HEK293 (cell line): ENCODE results near the gene PIF1.

Experiments
- CTCF ChIA-PET: fragments of 350-600 bp; formaldehyde crosslinking; extraction: SDS; loops from one replicate; lab custom pipeline; 2021; ENCODE audit warnings: antibody characterized with exemption; lab: Yijun Ruan, JAX
- POLR2A ChIA-PET: fragments of 300-600 bp; formaldehyde crosslinking; extraction: SDS; loops from one replicate; lab custom pipeline; 2020; ENCODE audit warnings: antibody characterized with exemption, inconsistent platforms; lab: Yijun Ruan, JAX
- H3K27ac ChIP-seq: fragments of 200-500 bp; sonication (Bioruptor generic); 2 replicates; pipeline ENCODE4 v1.5.1; 2014; ENCODE audit warnings: low read depth, low read length, control low read depth, inconsistent platforms; ENCODE audit errors: extremely low read depth
- H3K36me3 ChIP-seq, 2 experiments: fragments of 200-500 bp in 1 of 2; sonication (Bioruptor generic) in 1 of 2; 1 replicate in 1 of 2; 2 replicates in 1 of 2; pipeline ENCODE4 v1.5.1; 2014 to 2017; ENCODE audit warnings: inconsistent platforms in 2 of 2, low read length in 2 of 2; ENCODE audit not compliant: control insufficient read depth in 2 of 2, insufficient read depth in 1 of 2
- H3K4me1 ChIP-seq: fragments of 200-500 bp; sonication (Bioruptor generic); 2 replicates; pipeline ENCODE4 v1.5.1; 2014; ENCODE audit warnings: mild to moderate bottlenecking, low read length, inconsistent platforms; ENCODE audit not compliant: control insufficient read depth, insufficient read depth
- H3K4me3 ChIP-seq: 2 replicates; pipeline ENCODE4 v1.5.1; 2011; ENCODE audit warnings: low read depth, mild to moderate bottlenecking, control low read depth, low read length, moderate library complexity
- H3K9me3 ChIP-seq: fragments of 200-500 bp; sonication (Bioruptor generic); 2 replicates; pipeline ENCODE4 v1.5.1; 2014; ENCODE audit warnings: low read depth, low read length, inconsistent platforms; ENCODE audit not compliant: control insufficient read depth, insufficient read depth
- BCL6B ChIP-seq: fragments of 450-650 bp; formaldehyde crosslinking; IDR thresholded peaks from 2 replicates; pipeline ENCODE4 v1.5.1; 2017; ENCODE audit warnings: missing biosample characterization, missing genetic modification characterization
- INSM2 ChIP-seq: fragments of 450-650 bp; formaldehyde crosslinking; IDR thresholded peaks from 2 replicates; pipeline ENCODE4 v1.5.1; 2016; ENCODE audit warnings: missing biosample characterization, missing genetic modification characterization
- MZF1 ChIP-seq: fragments of 450-650 bp; formaldehyde crosslinking; IDR thresholded peaks from 2 replicates; pipeline ENCODE4 v1.5.1; 2017; ENCODE audit warnings: missing biosample characterization, missing genetic modification characterization, borderline replicate concordance
- PBX3 ChIP-seq: sonication (generic); formaldehyde crosslinking; IDR thresholded peaks from 2 replicates; pipeline ENCODE4 v1.8.1; 2022; ENCODE audit warnings: mild to moderate bottlenecking, moderate library complexity, missing genetic modification reagents
- RBAK ChIP-seq: fragments of 450-650 bp; formaldehyde crosslinking; IDR thresholded peaks from 2 replicates; pipeline ENCODE4 v1.5.1; 2016; ENCODE audit warnings: missing biosample characterization, missing genetic modification characterization
- SALL2 ChIP-seq: fragments of 450-650 bp; formaldehyde crosslinking; IDR thresholded peaks from 2 replicates; pipeline ENCODE4 v1.5.0; 2017; ENCODE audit warnings: missing biosample characterization, mild to moderate bottlenecking, missing genetic modification characterization, borderline replicate concordance
- TCF7L2 ChIP-seq: IDR thresholded peaks from 2 replicates; pipeline ENCODE4 v1.6.1; 2011; ENCODE audit warnings: low read depth, mild to moderate bottlenecking, inconsistent platforms, low read length, moderate library complexity, borderline replicate concordance
- TRIM28 ChIP-seq: IDR thresholded peaks from 2 replicates; pipeline ENCODE4 v1.6.1; 2011; ENCODE audit warnings: low read length, control low read depth, borderline replicate concordance
- ZNF132 ChIP-seq: fragments of 450-650 bp; formaldehyde crosslinking; IDR thresholded peaks from 2 replicates; pipeline ENCODE4 v1.5.1; 2017; ENCODE audit warnings: missing biosample characterization, missing genetic modification characterization, borderline replicate concordance
- ZNF133 ChIP-seq: fragments of 450-650 bp; formaldehyde crosslinking; IDR thresholded peaks from 2 replicates; pipeline ENCODE4 v1.5.1; 2016; ENCODE audit warnings: missing biosample characterization, missing genetic modification characterization
- ZNF214 ChIP-seq: fragments of 450-650 bp; formaldehyde crosslinking; IDR thresholded peaks from 2 replicates; pipeline ENCODE4 v1.5.1; 2017; ENCODE audit warnings: missing biosample characterization, mild to moderate bottlenecking, missing genetic modification characterization, borderline replicate concordance
- ZNF274 ChIP-seq, 2 experiments: fragments of 200-500 bp in 1 of 2; fragments of 450-650 bp in 1 of 2; sonication (Bioruptor generic) in 1 of 2; formaldehyde crosslinking in 1 of 2; IDR thresholded peaks; 2 replicates each; pipeline versions ENCODE4 v1.5.1 to v1.6.1; 2014 to 2016; ENCODE audit warnings: borderline replicate concordance in 1 of 2, inconsistent platforms in 1 of 2, low read length in 1 of 2, missing biosample characterization in 1 of 2, missing genetic modification characterization in 1 of 2
- ZNF311 ChIP-seq: fragments of 450-650 bp; formaldehyde crosslinking; IDR thresholded peaks from 2 replicates; pipeline ENCODE4 v1.5.1; 2017; ENCODE audit warnings: missing biosample characterization, missing genetic modification characterization, borderline replicate concordance
- ZNF48 ChIP-seq: fragments of 450-650 bp; formaldehyde crosslinking; IDR thresholded peaks from 2 replicates; pipeline ENCODE4 v1.5.1; 2016; ENCODE audit warnings: missing biosample characterization, missing genetic modification characterization
- ZNF521 ChIP-seq: fragments of 450-650 bp; formaldehyde crosslinking; IDR thresholded peaks from 2 replicates; pipeline ENCODE4 v1.5.1; 2017; ENCODE audit warnings: missing biosample characterization, mild to moderate bottlenecking, missing genetic modification characterization
- ZNF548 ChIP-seq: fragments of 450-650 bp; formaldehyde crosslinking; IDR thresholded peaks from 2 replicates; pipeline ENCODE4 v1.5.1; 2016; ENCODE audit warnings: missing biosample characterization, missing genetic modification characterization
- ZNF549 ChIP-seq: fragments of 450-650 bp; IDR thresholded peaks from 2 replicates; pipeline ENCODE4 v1.5.1; 2018; ENCODE audit warnings: missing biosample characterization, missing genetic modification characterization, mild to moderate bottlenecking, inconsistent platforms, moderate library complexity
- ZNF621 ChIP-seq: fragments of 450-650 bp; formaldehyde crosslinking; IDR thresholded peaks from 2 replicates; pipeline ENCODE4 v1.5.1; 2017; ENCODE audit warnings: missing biosample characterization, missing genetic modification characterization
- ZNF629 ChIP-seq: fragments of 450-650 bp; formaldehyde crosslinking; IDR thresholded peaks from 2 replicates; pipeline ENCODE4 v1.5.1; 2017; ENCODE audit warnings: missing biosample characterization, missing genetic modification characterization
- ZNF768 ChIP-seq: fragments of 450-650 bp; formaldehyde crosslinking; IDR thresholded peaks from 2 replicates; pipeline ENCODE4 v1.5.1; 2018; ENCODE audit warnings: missing biosample characterization, mild to moderate bottlenecking, missing genetic modification characterization
- ZNF785 ChIP-seq: fragments of 450-650 bp; formaldehyde crosslinking; IDR thresholded peaks from 2 replicates; pipeline ENCODE4 v1.5.1; 2016; ENCODE audit warnings: missing biosample characterization, missing genetic modification characterization

Gene PIF1

GRCh38 chr15:64828985-64829384 is 3.5 kb upstream of the PIF1 start:
- no peak overlapping the region for H3K4me3 ChIP-seq
- H3K36me3 ChIP-seq, result no peaks in the 10 kb centered on the region
- H3K9me3 ChIP-seq, result no peaks in the 10 kb centered on the region
- no peaks in the 10 kb centered on the region; the same call in 1 of the 2 replicates for H3K4me1 ChIP-seq
- H3K27ac ChIP-seq, result no peak overlapping the region
- POLR2A ChIA-PET, result no interaction called here
- TF ChIP-seq ZNF785 (tag by site-specific recombination) (no peak), RBAK (tag by site-specific recombination) (no peak), ZNF549 (tag by site-specific recombination) (no peak), ZNF521 (tag by site-specific recombination) (no peak), TCF7L2 (no peak), ZNF768 (tag by site-specific recombination) (no peak), SALL2 (tag by site-specific recombination) (no peak), ZNF133 (tag by site-specific recombination) (no peak), TRIM28 (no peak), PBX3 (CRISPR knock-in tag) (no peak), ZNF132 (tag by site-specific recombination) (no peak), ZNF548 (tag by site-specific recombination) (no peak), ZNF48 (tag by site-specific recombination) (no peak), INSM2 (tag by site-specific recombination) (no peak), MZF1 (tag by site-specific recombination) (no peak), ZNF214 (tag by site-specific recombination) (no peak), ZNF621 (tag by site-specific recombination) (no peak)
- TF ChIP-seq, all 188 proteins: peak for 0
- CTCF ChIA-PET, result no interaction called here

- H3K27ac ChIP-seq, result no peak overlapping the region
- TF ChIP-seq ZNF629 (tag by site-specific recombination) (no peak), ZNF311 (tag by site-specific recombination) (no peak), ZNF274 (IDR thresholded peaks at IDR 0.05; ENCODE audit: low read length) (no peak), ZNF274 (tag by site-specific recombination; IDR thresholded peaks at IDR 0.05; ENCODE audit: borderline replicate concordance) (no peak), BCL6B (tag by site-specific recombination) (no peak), ZNF133 (tag by site-specific recombination) (no peak)
- TF ChIP-seq, all 188 proteins: peak for 0
- ChIA-PET CTCF (no interaction called here), POLR2A (interaction anchor here (0.7 to 1.7 kb wide), 7 partner anchors 8 to 41 kb away, joined by 3 to 16 read pairs (median 3); no protein-coding TSS in a partner anchor)
- Histone ChIP-seq H3K36me3 (peaks cover 0 to 20% of the 10 kb centered on the region in 2 experiments; a peak in 1 of 3 replicates), H3K4me3 (peak overlapping the region; percentile 67), H3K4me1 (no peaks in the 10 kb centered on the region; the same call in 1 of the 2 replicates), H3K9me3 (no peaks in the 10 kb centered on the region)
These were observed 467 bp downstream of the PIF1 start for GRCh38 chr15:64824929-64825430.
